Measurements from ENCODE around the gene PTGER2.

Gene PTGER2

GRCh38 chr14:52304248-52304904, 9.7 kb upstream of the PTGER2 start:
- no peak for DNase-seq

GRCh38 chr14:52305014-52305413, 9.1 kb upstream of the PTGER2 start:
- DNase-seq: no peak

GRCh38 chr14:52307376-52307775, 6.7 kb upstream of the PTGER2 start:
- no peak for DNase-seq

GRCh38 chr14:52307905-52308304, 6.2 kb upstream of the PTGER2 start:
- no peak for DNase-seq

GRCh38 chr14:52310541-52310940, 3.6 kb upstream of the PTGER2 start:
- DNase-seq: no peak

- no peak for DNase-seq
Measured at GRCh38 chr14:52312931-52313355, 1.2 kb upstream of the PTGER2 start.

- no peak for DNase-seq
Measured at GRCh38 chr14:52313462-52313861, 650 bp upstream of the PTGER2 start.

- peak in 1 of 58 donors; percentile 1 for DNase-seq
Measured at GRCh38 chr14:52314595-52315354, 663 bp downstream of the PTGER2 start.

- no peak for DNase-seq
Measured at GRCh38 chr14:52315355-52315718, 1.2 kb downstream of the PTGER2 start.

- DNase-seq: no peak
Measured at GRCh38 chr14:52318062-52318461, 4.0 kb downstream of the PTGER2 start.

GRCh38 chr14:52318826-52319645, 4.9 kb downstream of the PTGER2 start:
- no peak for DNase-seq

- DNase-seq: no peak
Measured at GRCh38 chr14:52319919-52320318, 5.8 kb downstream of the PTGER2 start.

- DNase-seq: no peak
Measured at GRCh38 chr14:52325126-52325525, 11.0 kb downstream of the PTGER2 start.

- no peak for DNase-seq
Measured at GRCh38 chr14:52325630-52326029, 11.5 kb downstream of the PTGER2 start.

- no peak for DNase-seq
Measured at GRCh38 chr14:52327374-52328226, 13.5 kb downstream of the PTGER2 start.

- DNase-seq: no peak
Measured at GRCh38 chr14:52328276-52328675, 14.2 kb downstream of the PTGER2 start.

- DNase-seq: no peak
Measured at GRCh38 chr14:52329678-52330369, 15.7 kb downstream of the PTGER2 start.

- no peak for DNase-seq
Measured at GRCh38 chr14:52332269-52332668, 18.2 kb downstream of the PTGER2 start.

- no peak for DNase-seq
Measured at GRCh38 chr14:52333108-52333507, 19.0 kb downstream of the PTGER2 start.

- no peak for DNase-seq
Measured at GRCh38 chr14:52333823-52334657, 19.9 kb downstream of the PTGER2 start.
